ENCODE data around the gene CIB2.
A peak's percentile ranks its signal among the peaks of the same experiment; 100 is the strongest.

Gene CIB2

DNA sequence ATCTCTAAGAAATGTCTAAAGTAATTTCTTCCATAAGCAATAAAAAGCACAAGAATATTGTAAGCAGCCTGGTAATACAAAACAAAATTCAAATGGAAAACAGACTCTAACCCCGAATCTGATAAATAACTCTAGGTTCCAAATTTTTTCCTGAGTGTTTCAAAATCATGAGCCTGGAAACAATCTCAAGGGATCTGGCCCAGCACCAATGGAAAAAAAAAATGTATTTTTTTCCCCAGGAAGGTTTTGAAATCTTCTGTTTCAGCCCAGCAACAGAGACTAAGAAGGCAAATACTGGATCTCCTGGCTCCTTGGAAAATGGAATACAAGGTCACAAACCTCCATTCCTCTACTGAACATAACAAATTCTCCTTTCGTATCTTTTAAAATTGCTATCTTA, 66.7 kb downstream of the CIB2 start:
- DNase-seq = no peak

DNA sequence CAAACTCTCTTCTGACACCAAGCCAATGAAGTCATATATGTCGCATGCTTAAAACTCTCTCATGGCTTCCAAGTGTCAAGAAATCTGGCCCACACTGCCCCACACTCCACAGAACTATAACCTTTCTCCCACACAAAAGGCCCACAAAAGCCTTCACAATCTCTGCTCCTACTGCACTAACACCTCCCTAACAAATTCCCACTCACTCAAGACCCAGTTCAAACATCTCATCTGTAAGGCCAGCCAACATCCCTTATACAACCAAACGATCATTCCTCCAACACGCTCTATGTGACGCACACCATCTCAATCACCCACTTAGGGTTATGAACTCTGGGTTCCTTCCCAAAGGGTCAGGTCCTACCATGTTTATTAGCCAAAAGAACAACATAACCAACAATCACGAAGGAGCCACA, 67.3 kb downstream of the CIB2 start:
- DNase-seq = no peak

DNA sequence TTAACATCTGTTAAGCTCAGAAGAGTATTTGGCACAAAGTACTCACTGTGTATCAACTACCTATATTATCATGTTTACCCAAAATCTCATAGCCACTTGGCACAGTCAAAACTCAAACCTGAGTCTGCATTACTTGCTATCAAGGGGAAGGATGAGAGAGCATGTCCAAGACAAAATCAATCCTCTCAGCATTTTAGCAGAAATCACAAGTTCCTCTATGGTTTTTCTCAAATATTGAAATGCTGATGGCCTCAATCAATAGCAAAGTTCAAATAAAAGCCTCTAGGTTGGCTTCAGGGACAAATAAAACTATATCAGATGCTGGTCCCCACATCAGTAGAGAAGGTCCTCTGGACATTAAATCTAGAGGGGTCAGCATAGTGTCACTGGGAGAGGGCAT, 68.0 kb downstream of the CIB2 start:
- DNase-seq = no peak

DNA sequence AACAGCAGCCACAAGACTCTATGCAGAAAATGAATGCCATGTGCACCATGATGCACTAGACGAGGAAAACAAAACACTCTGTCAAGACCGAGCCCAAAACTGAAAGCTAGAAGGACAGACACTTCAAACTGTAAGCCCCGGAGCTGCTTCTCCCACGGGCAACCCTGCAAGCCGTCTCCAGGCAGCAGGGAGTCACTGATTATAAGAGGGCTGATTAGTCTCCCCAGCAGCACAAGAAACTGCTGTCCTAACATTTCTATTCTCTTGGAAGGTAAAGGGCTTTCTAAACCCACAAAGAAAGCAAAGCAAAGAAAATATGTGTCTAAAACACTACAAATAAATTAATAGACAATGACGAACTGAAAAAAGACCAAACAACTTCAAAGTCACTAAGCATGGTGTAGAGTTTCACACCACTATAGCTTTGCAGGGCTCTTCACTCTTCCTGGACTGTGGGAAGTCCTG, 69.2 kb downstream of the CIB2 start:
- DNase-seq = peak; percentile 61

DNA sequence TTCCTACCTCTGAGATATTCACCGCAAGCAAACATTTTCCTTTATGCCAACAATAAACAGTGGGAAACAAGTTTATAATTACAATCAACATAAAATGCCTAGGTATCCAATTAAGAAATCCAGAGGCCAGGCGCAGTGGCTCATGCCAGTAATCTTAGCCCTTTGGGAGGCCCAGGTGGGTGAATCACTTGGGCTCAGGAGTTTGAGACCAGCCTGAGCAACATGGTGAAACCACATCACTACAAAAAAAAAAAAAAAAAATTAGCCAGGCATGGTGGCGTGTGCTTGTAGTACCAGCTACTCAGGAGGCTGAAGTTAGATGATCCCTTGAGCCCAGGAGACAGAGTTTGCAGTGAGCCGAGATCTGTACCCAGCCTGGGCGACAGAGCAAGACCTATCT, 71.0 kb downstream of the CIB2 start:
- DNase-seq = peak; percentile 34

DNA sequence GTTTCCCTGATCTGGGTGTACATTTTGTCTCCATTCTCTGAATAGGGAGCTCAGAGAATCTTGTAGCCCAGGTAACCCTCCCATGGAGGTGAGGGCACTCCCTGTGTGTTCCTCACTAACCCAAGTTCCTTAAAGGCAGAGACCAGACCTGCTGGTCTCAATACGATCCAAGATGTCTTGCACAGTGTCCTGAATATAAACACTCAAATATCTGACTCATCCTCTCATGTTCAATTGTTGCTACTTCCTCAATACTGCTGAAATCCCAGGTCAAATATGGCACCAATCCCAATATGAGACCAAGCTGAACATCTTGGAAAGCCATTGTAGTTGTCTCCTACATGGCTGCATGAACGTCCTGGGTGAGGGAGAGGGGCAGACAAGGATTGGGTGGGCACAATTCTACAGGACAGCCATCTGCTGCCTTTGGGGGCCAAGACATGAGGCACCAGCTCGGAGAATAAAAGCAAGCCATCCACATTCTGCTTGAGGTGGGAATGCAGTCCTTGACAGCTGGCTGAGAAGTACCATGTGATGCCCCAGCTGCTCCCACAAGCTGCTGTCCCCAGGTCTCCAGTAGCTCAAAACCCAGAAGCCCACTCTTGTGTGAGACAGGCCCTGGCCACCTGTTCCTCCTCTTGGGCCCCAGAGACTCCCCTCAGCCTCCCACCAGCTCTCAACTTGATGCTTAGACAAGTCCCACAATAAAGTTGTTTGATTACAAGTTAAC, 72.0 kb downstream of the CIB2 start:
- DNase-seq = no peak

DNA sequence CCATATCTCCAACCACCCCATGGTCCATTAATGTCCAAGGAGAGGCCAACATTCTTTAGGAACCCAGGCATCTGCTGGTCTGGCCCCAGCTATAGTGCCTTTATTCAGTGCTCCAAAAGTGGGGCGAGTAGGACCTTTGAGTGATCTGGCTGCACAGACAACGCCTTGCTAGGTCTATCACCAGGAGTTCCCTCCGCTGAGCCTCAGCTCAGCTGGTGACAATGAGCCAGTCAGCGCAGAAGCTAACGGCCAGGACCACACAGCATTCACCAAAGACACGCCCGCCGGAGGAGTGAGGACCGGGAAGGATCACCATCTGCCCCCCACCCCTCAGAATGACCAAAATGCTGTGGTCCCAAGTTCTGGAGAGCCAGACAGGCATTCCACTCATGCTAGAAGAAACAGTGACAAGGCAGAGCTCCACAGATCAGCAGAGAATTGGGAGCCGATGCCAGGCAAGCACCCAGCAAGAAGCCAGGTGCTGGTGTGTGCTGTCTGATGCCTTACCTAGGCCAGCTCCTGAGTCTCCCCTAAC, 72.8 kb downstream of the CIB2 start:
- no peak for DNase-seq

DNA sequence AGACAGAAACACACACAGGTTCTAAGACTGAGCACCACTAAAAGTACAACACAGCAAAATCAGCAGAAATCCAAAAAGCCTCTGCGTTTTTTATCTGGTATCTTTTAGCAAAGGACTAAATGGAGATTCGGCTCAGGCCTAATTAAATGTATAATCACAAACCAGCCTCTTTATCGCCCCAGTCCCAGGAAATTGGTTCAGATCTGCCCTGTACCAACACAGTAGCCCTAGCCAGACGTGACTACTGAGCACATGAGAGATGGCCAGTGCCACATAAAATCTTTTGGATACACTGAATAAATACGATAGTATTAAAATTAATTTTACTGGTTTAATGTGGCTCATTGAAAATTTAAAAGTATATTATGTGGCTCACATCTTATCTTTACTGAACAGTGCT, 73.4 kb downstream of the CIB2 start:
- no peak for DNase-seq

DNA sequence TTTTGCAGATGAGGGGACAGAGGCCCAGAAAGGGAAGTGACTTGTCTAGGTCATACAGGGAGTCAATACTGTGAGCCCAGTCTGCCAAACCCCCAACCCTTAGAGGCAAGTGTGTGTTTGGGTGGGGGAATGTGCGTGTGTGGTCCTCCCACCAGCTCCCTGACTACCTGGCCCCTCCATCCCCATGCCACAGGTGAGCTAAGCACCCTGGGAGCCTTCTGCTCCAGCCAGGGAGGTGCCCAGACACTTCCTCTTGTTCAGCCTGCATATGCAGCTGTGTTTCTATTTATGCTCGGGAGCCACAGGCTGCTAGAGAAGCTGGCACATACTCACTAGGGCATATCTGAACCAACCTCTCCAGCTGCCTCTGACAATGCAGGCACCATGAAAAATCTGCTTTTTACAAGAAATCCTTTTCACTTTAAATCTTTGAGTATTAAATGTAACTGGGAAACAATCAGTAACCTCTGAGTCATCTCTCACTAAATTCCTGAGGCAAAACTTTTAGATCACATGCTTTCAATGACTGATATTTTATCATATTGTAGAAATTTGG, 74.5 kb downstream of the CIB2 start:
- DNase-seq = peak; percentile 41

DNA sequence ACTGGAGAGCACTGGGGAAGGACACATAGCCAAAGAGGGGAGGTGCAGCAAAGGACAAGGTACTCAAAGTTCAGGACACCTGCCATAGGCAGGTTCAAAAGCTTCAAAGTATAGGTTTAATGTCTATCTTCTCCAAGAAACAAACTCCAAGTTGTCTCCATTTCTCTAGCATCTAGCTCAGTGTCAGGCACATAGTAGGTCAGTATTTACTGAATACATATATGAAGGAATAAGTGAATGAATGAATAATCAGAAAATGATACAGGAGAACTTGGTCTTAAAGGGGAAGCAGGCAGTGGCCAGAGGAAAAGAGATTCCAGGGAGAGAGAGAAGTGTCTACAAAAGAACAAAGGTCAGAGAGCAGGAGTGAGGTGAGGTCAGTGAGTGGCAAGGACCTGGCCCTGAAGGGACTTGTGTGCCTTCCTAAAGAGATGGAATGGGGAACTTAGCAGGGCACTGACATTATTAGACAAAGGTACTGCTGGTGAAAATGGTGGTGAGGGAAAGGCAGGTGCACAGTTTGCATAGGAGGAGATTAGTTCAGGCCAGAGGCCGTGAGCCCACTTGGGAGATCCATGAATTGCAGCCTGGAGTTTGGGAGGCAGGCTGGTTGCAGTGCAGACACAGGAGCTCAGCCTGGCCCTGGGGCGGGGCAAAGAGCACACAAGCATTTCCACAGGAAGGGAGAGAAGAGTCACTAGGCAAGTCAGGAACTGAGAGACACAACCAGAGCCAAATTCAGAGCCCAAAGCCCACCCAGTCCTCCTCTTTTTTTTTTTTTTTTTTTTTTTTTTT, 75.1 kb downstream of the CIB2 start:
- peak; percentile 60 for DNase-seq

DNA sequence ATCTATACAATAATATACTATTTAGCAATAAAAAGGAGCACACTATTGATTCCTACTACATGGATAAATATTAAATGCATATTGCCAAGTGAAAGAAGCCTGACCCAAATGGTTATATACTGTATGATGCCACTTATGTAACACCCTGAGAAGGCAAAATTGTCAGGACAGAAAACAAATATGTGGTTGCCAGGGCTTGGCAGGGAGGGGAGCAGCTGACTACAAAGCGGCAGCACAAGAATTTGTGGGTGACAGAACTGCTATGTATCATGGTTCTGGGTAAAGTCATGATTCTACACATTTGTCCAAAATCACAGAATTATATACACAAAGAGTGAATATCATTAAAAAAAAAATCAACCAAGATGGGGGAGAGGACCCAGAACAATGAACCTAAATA, 76.3 kb downstream of the CIB2 start:
- peak; percentile 54 for DNase-seq
